Fibroblast of skin of abdomen (primary cell): ENCODE results near the gene OR7C1.
"Not testable (repeated sequence)": the region's sequence is repeated elsewhere in the genome, so short reads cannot be mapped to it uniquely, and the experiment has no call there.

Source experiments
- DNase-seq: peaks from one replicate; pipeline ENCODE4 v3.0.0-alpha.2; 2013

The OR7C1 gene

DNA sequence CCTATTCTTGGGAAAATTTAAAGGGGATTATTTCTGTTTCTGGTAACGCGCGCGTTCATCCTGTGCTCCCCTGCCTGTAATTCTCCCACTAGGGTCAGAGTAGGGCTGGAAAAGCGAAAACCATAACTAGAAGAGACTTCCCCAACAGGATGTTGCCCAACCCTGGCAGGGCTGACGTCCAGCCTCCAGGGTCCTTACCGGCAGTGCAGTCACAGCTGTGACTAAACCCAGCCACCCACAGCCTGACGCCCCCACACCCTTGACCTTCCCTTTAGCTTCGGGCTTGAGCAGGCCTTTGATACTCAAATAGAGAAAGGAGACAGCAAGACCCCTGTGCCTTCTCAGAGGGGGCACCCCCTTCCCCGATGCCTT lies 50.3 kb downstream of the OR7C1 start:
- DNase-seq = peak; percentile 10

DNA sequence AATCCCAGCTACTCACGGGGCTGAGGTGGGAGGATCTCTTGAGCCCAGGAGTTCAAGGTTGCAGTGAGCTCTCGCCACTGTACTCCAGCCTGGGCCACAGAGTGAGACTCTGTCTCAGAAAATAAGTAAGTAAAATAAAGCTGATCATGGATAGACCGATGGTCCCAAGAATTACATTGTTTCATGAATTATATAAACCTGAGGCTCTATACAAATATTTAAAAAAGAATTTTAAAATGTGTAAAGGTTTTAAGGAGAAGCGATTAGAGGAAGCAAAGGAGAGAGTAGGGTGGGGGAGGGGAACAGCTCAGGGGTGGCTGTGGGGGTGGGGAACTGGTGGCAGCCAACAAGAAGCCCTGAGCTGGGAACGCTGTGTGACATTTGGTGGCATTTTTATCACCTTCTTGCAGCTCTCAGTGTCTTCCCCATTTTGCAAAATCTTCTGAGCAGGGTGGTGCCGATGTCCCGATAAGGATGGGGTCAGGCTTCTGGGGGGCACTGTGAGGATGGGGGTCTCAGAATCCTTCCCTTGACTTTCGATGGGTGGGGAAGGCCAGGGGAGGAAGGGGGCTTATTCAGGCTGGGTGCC lies 51.5 kb downstream of the OR7C1 start:
- DNase-seq = not testable (repeated sequence)

DNA sequence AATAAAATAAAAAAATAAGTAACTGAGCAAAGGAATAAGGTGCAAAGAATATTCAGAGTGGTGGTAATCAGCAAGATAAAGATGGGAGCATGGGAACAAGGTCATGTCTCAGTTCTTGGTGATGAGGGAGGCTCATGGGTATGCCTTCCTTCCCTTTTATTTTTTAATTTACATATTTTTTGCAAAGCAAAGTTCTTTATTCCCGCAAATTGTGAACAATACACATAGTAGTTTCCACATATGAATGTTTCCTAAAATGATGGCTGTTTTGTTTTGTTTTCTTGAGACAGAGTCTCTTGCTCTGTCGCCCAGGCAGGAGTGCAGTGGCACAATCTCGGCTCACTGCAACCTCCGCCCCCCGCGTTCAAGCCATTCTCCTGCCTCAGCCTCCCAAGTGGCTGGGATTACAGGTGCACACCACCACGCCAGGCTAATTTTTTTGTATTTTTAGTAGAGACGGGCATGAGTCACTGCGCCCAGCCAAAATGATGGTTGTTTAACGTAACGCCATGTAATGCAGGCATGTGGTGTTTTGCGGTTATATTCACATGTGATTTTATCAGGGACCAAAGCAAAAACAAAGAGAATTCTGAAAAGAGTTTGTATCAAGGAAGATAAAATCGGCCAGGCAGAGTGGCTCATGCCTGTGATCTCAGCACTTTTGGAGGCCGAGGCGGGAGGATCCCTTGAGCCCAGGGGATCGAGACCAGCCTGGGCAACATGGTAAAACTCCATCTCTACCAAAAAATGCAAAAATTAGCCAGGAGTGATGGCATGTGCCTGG lies 52.2 kb downstream of the OR7C1 start:
- no peak for DNase-seq

DNA sequence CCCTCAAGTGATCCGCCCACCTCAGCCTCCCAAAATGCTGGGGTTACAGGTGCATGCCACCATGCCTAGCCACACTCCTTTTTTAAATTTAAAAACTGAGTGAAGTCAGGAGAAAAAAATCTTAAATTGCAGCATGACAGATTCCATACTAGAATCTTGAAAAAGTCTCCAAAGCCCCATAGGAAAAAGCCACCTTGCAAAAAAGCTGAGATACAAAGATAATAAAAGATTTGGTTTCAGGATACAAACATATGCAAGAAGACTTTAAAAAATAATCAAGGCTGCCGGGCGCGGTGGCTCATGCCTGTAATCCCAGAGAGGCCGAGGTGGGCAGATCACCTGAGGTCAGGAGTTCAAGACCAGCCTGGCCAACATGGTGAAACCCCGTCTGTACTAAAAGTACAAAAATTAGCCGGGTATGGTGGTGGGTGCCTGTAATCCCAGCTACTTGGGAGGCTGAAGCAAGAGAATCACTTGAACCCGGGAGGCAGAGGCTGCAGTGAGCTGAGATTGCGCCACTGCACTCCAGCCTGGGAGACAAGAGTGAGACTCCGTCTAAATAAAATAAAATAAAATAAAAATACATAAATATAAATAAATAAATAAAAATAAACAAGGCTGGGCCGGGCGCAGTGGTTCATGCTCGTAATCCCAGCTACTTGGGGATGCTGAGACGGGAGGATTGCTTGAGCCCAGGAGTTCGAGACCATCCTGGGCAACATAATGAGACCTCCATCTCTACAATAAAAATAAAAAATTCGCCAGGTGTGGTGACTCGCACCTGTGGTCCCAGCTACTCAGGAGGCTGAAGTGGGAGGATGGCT lies 53.1 kb downstream of the OR7C1 start:
- not testable (repeated sequence) for DNase-seq

DNA sequence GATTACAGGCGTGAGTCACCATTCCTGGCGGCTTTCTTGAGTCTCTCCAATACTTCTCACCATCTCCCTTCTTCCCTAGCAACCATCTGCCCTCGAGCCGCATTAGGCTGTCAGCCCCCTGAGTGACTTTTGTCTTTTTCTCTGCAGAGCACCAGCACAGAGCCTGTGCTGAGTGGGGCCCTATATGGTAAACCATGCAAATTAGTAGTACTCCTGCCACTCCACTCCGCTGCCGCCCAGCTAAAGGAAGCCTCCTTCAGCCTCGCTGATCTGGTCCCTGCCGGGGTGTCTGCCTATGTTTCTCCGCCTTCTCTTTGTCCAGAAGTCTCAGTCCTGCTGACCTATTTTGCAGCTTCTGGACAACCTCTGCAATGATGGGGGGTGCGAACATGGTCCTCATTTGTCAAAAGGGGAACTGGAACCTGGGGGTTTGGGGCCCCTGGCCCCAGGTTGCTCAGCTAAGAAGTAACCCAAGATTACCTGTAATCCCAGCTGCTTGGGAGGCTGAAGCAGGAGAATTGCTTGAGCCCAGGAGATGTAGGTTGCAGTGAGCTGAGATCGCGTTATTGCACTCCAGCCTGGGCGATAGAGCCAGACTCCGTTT lies 54.3 kb downstream of the OR7C1 start:
- not testable (repeated sequence) for DNase-seq

DNA sequence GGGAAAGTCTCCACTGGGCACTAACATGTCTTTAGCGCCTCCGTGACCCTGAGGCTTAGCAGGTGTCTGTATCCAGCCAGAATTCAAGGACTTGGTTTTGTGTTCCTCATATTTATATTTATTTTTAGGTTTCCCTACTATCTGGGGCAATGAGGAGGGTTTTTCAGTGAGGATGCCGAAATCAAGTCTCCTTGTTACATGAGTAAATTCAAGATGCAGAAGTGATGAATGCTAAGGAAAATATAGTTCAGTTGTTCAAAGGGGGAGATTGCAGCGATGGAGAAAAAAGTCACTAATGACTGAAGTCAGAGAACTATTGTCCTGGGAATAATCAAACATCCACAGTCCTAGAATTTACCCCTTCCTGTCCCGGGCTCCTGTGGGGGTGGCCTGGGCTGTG lies 55.8 kb downstream of the OR7C1 start:
- DNase-seq = no peak

DNA sequence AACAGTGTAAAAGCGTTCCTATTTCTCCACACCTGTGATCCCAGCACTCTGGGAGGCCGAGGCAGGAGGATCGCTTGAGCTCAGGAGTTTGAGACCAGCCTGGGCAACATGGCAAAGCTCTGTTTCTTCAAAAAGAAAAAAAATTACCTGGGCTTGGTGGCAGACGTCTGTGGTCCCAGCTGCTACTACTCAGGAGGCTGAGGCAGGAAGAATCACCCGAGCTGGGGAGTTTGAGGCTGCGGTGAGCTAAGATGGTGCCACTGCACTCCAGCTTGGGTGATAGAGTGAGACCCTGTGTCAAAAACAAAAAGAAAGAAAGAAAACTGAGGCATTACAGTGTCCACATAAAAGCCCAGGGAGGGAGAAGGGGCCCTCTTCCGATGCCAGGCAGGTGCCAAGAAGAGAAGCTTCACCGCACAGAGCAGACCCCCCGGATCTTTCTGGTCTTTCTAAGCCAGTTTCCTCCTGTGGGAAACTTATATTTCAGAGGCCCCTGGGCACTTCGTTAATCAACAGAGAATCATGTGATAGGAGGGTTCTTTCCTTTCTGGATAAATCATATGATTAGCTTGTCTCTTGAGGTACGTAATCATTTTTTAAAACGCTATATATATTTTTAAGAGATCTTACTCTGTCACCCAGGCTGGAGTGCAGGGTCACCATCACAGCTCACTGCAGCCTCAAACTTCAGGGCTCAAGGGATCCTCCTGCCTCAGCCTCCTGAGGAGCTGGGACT lies 56.7 kb downstream of the OR7C1 start, which contains the start of gene ADGRE2:
Gene ADGRE2 (minus strand): TSS at position 451 of the 736 bp plus-strand sequence. CDS start 1,804 bp downstream, outside the sequence.
- DNase-seq = not testable (repeated sequence)

DNA sequence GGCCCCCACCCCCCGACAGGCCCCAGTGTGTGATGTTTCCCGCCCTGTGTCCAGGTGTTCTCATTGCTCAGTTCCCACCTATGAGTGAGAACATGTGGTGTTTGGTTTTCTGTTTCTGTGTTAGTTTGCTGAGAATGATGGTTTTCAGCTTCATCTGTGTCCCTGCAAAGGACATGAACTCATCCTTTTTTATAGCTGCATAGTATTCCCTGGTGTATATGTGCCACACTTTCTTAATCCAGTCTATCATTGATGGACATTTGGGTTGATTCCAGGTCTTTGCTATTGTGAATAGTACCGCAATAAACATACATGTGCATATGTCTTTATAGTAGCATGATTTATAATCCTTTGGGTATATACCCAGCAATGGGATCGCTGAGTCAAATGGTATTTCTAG lies 57.3 kb downstream of the OR7C1 start:
- DNase-seq = not testable (repeated sequence)

DNA sequence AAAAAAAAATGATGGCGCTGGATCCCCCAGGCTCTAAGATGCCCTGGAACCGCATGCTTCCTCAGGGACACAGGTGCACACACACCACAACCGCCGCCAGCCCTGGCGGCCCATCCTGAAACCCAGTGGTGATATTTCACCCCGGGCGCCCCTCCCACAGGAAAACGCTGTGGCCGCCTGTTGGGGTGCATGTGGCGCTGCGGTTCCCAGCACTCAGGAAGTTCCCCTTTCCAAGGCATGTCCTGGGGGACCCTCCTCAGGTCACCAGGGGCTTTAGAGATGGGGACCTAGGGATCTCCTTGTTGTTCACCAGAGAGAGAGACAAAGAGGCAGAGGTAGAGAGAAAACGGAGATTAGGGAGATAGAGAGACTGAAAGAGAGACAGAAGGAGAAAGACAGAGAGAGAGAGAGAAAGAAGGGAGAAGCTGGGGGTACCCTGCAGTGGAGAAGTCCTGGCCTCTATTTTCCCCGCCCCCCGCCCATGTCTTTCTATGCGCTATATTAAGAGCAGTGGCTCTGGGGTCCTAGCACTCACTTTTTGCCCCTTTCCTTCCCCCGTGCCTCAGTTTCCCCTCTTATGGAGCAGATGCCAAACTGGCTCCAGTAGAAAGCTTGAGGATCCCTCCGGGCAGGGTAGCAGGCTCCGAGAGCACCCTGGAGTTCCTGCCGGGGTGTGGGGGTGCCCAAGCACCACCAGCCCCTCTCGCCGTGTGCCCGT lies 59.0 kb downstream of the OR7C1 start:
- no peak for DNase-seq

DNA sequence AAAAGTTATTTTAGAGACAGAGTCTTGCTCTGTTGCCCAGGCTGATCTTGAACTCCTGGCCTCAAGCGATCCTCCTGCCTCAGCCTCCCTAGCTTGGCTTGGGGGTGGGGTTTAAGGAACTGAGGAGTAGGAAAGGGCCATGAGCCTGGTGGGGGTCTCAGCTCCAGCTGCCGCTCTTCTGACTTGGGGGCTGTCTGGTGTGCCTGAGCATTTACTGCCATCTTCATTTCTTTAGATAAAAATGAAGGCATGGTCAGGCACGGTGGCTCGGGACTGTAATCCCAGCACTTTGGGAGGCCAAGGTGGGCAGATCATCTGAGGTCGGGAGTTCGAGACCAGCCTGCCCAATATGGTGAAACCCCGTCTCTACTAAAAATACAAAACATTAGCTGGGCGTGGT lies 59.7 kb downstream of the OR7C1 start:
- not testable (repeated sequence) for DNase-seq

DNA sequence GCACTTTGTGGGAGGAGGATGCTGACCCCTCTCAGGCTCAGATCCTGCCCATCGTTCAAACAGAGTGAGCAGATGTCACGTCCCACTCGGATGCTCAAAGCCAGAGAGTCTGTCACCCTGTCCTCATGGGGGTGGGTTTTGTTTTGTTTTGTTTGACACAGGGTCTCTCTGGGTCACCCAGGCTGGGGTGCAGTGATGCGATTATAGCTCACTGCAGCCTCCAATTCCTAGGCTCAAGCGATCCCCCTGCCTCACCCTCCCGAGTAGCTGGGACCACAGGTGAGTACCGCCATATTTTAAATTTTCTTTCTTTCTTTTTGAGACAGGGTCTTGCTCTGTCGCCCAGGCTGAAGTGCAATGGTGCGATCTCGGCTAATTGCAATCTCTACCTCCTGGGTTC lies 60.6 kb downstream of the OR7C1 start:
- DNase-seq = no peak

DNA sequence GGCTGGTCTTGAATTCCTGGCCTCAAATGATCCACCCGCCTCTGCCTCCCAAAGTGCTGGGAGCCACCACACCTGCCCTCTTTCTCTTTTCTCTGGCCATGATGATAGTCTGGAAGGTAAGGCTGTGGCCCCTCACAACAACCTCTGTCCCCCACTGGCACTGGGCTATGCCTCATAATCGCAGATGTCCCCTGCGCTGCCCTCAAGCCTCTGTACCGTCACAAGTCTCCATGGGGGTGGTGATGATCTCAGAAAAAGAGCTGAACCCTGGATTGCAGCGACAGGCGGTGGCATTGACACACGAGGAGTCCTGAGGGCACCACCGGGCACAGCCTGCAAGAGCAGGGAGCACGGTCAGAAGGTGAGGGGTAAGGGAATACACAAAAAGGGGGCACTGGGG lies 61.3 kb downstream of the OR7C1 start:
- DNase-seq = not testable (repeated sequence)

DNA sequence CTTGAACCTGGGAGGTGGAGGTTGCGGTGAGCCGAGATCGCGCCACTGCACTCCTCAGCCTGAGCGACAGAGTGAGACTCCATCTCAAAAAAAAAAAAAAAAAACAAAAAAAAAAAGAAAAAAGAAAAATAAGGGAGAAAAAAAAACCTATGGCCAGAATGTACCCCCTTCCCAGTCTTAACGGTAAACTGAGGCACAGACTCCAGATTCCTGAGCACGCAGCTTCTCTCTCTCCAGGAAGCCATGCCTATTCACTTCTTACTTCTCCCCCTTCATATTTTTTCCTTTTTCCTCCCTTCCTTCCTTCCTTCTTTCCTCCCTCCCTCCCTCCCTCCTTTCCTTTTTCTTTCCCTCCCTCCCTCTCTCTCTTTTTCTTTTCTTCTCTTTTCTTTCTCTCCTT lies 62.0 kb downstream of the OR7C1 start:
- DNase-seq = no peak

DNA sequence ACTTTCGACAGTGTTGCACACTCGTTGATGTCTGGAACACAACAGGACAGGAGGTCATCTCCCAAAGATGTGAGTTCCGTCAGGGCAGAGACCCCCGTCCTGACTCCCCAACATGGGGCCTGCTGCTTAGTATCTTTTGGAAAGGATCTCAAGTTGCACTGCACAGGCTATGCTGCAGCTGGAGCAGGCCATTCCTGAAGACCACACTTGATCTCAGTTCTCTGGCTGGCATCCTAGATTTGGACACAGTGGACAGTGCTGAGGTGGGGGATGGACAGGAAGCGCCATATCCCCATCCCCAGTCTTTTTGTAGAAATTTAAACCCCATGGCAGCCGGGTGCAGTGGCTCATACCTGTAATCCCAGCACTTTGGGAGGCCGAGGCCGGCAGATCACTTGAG lies 62.5 kb downstream of the OR7C1 start:
- DNase-seq = no peak

DNA sequence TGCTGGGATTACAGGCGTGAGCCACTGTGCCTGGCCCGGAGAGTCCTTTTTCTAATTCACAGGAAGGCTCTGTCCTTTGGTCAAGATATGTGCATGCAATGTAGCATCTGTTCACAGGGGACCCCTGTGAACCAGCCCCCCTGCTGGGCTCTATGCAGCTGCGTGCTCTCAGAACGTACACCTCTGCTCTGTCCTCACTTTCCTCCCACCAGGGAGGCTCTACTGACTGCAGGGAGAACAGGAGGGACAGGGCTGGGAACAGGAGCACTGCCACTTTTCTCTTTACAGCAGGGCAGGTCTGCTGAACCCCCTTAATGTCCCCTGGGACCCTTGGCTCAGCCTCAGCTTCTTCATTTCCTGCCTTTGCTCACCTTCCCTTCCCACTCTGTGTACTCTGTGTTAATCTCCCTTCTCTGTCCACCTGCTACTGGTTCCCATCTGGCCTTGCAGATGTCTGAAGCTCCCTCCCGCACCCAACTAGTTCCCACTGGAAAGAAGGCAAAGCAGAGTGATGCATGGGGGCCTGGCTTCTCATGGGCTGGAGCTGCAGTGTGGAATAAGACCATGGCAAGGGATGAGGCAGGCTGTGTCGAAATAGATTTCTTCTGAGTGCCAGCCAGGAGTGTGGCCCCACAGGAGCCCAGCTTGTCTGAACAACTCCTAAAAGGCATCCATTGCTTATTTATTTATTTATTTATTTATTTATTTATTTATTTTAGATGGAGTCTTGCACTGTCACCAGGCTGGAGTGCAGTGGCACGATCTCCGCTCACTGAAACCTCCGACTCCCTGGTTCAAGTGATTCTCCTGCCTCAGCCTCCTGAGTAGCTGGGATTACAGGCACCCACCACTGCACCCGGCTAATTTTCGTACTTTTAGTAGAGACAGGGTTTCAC lies 63.8 kb downstream of the OR7C1 start:
- no peak for DNase-seq

DNA sequence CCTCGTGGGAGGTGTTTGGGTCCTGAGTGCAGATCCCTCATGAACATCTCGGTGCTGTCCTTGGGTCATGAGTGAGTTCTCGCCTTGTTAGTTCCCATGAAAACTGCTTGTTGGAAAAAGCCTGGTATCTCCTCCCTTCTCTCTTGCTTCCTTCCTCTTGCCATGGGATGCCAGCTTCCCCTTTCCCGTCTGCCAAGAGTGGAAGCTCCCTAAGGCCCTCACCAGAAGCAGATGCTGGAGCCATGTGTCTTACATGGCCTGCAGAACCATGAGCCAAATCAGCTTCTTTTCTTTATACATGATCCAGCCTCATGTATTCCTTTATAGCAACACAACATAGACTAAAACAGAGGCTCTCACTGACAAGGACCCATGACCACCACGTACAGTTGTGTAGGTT lies 64.8 kb downstream of the OR7C1 start:
- DNase-seq = no peak

DNA sequence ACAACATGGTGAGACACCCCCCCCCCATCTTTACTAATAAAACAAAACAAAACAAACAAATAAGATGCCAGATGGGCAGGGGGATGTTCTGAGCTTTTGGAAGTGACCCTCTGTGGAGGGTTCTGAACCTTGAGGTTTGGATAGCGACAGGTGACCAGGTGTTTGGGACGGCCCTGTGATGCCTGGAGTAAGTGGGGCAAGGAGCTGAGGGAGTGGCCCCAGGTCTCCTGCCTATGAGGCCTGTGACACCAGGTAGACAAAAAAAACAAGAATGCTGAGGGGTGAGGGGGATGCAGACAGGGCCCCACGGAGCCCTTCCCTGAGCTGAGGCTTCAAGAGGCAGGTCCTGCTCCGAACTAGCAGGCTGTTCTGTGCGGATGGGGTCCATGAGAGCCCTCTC lies 65.8 kb downstream of the OR7C1 start:
- no peak for DNase-seq

DNA sequence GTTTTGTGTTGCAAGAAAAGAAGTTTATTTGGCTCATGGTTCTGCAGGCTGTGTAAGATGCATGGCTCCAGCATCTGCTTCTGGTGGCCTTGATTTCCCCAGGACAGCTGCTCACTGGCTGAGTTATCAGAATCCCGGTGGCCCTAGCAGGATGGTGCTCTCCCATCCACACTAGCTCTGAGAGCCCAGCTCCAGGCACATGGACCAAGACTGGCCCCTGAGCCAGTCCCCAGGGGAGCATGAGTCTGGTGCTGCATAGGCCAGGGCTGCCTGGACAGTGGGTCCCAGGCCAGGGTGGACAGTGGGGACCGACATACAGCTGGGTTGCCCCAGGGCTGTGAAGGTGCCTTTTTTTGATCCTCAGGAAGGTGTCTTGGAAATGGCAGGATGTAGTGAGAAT lies 67.0 kb downstream of the OR7C1 start:
- DNase-seq = no peak

DNA sequence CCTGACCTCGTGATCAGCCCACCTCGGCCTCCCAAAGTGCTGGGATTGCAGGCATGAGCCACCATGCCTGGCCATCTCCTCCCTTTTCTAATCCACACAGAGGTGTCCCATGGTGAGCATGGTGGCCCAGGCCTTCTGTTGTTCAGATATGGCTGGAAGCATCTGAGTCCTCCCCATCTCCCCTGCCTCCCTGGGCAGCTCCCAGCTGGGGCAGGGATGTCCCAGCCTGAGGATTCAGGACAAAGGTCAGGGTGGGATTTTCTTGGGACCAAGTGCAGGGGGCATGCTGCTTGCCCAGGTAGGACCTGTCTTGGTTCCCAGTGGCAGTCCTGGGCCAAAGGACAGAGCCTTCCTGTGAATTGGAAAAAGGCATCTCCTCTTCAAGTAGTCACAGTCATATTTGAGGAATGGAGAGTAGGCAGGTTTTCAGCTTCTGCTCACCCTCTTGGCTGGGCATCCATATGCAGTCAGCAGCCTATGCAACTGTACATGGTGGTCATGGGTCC lies 67.5 kb downstream of the OR7C1 start:
- DNase-seq = no peak

DNA sequence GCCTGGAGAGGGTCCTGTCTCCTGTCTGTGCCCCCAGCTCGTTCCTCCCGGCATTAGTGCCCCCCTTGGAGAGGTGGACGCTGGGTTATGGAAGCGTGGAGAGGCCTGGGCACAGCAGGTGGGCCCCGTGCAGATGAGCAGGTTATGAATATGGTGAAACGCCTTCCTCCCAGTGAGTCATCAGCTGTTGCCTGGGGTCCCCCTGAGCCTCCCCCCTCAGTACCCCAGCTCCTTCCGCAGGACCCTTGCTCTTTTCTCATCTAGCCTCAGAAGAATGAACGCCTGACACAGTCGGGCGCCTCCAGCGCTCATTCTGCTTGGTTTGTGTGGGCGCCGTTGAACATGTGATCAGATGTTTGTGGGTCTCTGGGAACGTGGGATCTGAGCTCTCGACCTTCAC lies 69.1 kb downstream of the OR7C1 start:
- DNase-seq = not testable (repeated sequence)
